ENCODE measurements around the gene HNRNPH1. TPM values are rescaled to one million over a fixed set of nuclear protein-coding genes. Genes with fewer than 3 reads are reported as not detected.

HNRNPH1 gene
- total RNA-seq, 1 experiment from 2014 or later, result 865 TPM

- no peak for TF ChIP-seq ZNF512 (CRISPR knock-in tag; IDR thresholded peaks at IDR 0.05; ENCODE audit: borderline replicate concordance)
- no peak for TF ChIP-seq HMGA2 (CRISPR knock-in tag; IDR thresholded peaks at IDR 0.05)
- TF ChIP-seq CTCF (IDR thresholded peaks at IDR 0.05), result no peak
Measured at GRCh38 chr5:179609834-179610108, 13.7 kb downstream of the HNRNPH1 start (continued).

GRCh38 chr5:179608131-179608581, 15.3 kb downstream of the HNRNPH1 start:
- ATAC-seq, result no peak
- CTCF ChIA-PET, result interaction anchor here (1.7 to 2.9 kb wide), 2 partner anchors 16 to 60 kb away, joined by 5 to 11 read pairs; partner anchors contain the start of gene HNRNPH1
- peaks cover 48% of the 10 kb centered on the region for H3K36me3 Mint-ChIP-seq

GRCh38 chr5:179607160-179607931, 16.1 kb downstream of the HNRNPH1 start:
- no peaks in the 10 kb centered on the region for H3K9me3 Mint-ChIP-seq
- ChIA-PET CTCF (interaction anchor here (1.7 to 2.9 kb wide), 2 partner anchors 16 to 61 kb away, joined by 5 to 11 read pairs; partner anchors contain the start of gene HNRNPH1), POLR2A (interaction anchor here (0.6 to 1.5 kb wide), 5 partner anchors 15 to 903 kb away, joined by 3 to 6 read pairs (median 4); partner anchors contain the start of gene HNRNPH1)
- peak; percentile 21 for DNase-seq (ENCODE audit: low spot score)
- no peak overlapping the region for H3K4me3 Mint-ChIP-seq
- TF ChIP-seq FOXK1 (CRISPR knock-in tag; IDR thresholded peaks at IDR 0.05) (no peak), ZNF425 (CRISPR knock-in tag; conservative IDR thresholded peaks at IDR 0.05) (0 out of 2 replicates have a peak, but pooled peaks have one; percentile 22)
- peaks cover 46% of the 10 kb centered on the region for H3K36me3 Mint-ChIP-seq
- peak; percentile 10 for ATAC-seq
- peak overlapping the region; percentile 76 for H3K27ac Mint-ChIP-seq
- no peaks in the 10 kb centered on the region for H3K27me3 Mint-ChIP-seq (ENCODE audit: low read depth)
- peaks cover 5% of the 10 kb centered on the region; the same call in 1 of the 2 replicates for H3K4me1 Mint-ChIP-seq

More at GRCh38 chr5:179608131-179608581, 15.3 kb downstream of the HNRNPH1 start:
- Mint-ChIP-seq H3K27ac (no peak overlapping the region), H3K9me3 (no peaks in the 10 kb centered on the region), H3K4me3 (no peak overlapping the region), H3K4me1 (peaks cover 5% of the 10 kb centered on the region; the same call in 1 of the 2 replicates), H3K27me3 (ENCODE audit: low read depth) (no peaks in the 10 kb centered on the region)
- no peak for TF ChIP-seq ATF2 (CRISPR knock-in tag; IDR thresholded peaks at IDR 0.05; ENCODE audit: borderline replicate concordance, low read depth)
- no peak for TF ChIP-seq ZNF317 (CRISPR knock-in tag; IDR thresholded peaks at IDR 0.05; ENCODE audit: borderline replicate concordance, low read depth)
- no peak for TF ChIP-seq ZBTB43 (CRISPR knock-in tag; IDR thresholded peaks at IDR 0.05)
- TF ChIP-seq ELF4 (CRISPR knock-in tag; IDR thresholded peaks at IDR 0.05; ENCODE audit: low read depth), result no peak
- no peak for TF ChIP-seq RELA (CRISPR knock-in tag; IDR thresholded peaks at IDR 0.05; ENCODE audit: borderline replicate concordance)
- no peak for TF ChIP-seq GRHL2 (CRISPR knock-in tag; IDR thresholded peaks at IDR 0.05; ENCODE audit: insufficient replicate concordance, severe bottlenecking)
- TF ChIP-seq ZNF263 (CRISPR knock-in tag; IDR thresholded peaks at IDR 0.05; ENCODE audit: low read depth), result no peak
- TF ChIP-seq NR2C2 (CRISPR knock-in tag; IDR thresholded peaks at IDR 0.05), result no peak
- no peak for TF ChIP-seq SP1 (CRISPR knock-in tag; conservative IDR thresholded peaks at IDR 0.05)
- no peak for DNase-seq (ENCODE audit: low spot score)
- POLR2A ChIA-PET, result interaction anchor here (0.7 to 1.4 kb wide), 2 partner anchors 14 to 16 kb away, joined by 3 to 6 read pairs; partner anchors contain the start of gene HNRNPH1
